Kidney (tissue), 14 donors: ENCODE measurements around the gene KRCC1. TPM values are rescaled to one million over a fixed set of nuclear protein-coding genes. Genes with fewer than 3 reads are reported as not detected.

Source experiments
- DNase-seq, 5 donors: peaks; one replicate each; pipeline ENCODE4 v3.0.0-alpha.2; 2013 to 2020
- FAIRE-seq: peaks from 2 replicates; lab custom pipeline; 2012; peaks lifted over from hg19 to GRCh38; lab: Jason Lieb, UNC
- H3K27ac ChIP-seq, 2 donors: one replicate each; pipeline ENCODE4 v1.7.0; 2013; ENCODE audit warnings: low read depth in 2 of 2, low read length in 2 of 2, inconsistent platforms in 1 of 2
- H3K27me3 ChIP-seq: one replicate; pipeline ENCODE4 v1.7.1; 2013; ENCODE audit warnings: low read length, inconsistent platforms; ENCODE audit not compliant: control insufficient read depth, insufficient read depth
- H3K36me3 ChIP-seq, 3 donors: one replicate each; pipeline versions ENCODE4 v1.7.0 to v1.7.1; 2013; ENCODE audit warnings: low read length in 3 of 3, control low read depth in 1 of 3, inconsistent platforms in 1 of 3; ENCODE audit not compliant: insufficient read depth in 3 of 3, control insufficient read depth in 2 of 3
- H3K4me1 ChIP-seq, 3 donors: one replicate each; pipeline versions ENCODE4 v1.7.0 to v1.7.1; 2013; ENCODE audit warnings: low read length in 3 of 3, inconsistent platforms in 1 of 3, low read depth in 1 of 3; ENCODE audit not compliant: control insufficient read depth in 2 of 3, insufficient read depth in 2 of 3
- H3K4me3 ChIP-seq, 3 donors: one replicate each; pipeline versions ENCODE4 v1.7.0 to v1.8.1; 2013; ENCODE audit warnings: low read length in 3 of 3, control low read depth in 1 of 3, inconsistent platforms in 1 of 3
- H3K9ac ChIP-seq, 3 donors: one replicate each; pipeline versions ENCODE4 v1.7.0 to v1.7.1; 2013; ENCODE audit warnings: low read length in 3 of 3, control low read depth in 1 of 3, inconsistent platforms in 1 of 3
- H3K9me3 ChIP-seq, 3 donors: one replicate each; pipeline versions ENCODE4 v1.7.0 to v1.7.1; 2013; ENCODE audit warnings: low read length in 3 of 3, control low read depth in 1 of 3, inconsistent platforms in 1 of 3; ENCODE audit not compliant: control insufficient read depth in 2 of 3, insufficient read depth in 1 of 3
- intact Hi-C: fragments of 100-400 bp; cut with DNase I; formaldehyde crosslinking; loops from one replicate; pipeline ENCODE4 v1.11.1; 2022
- polyA plus RNA-seq: library from polyadenylated mRNA; stranded (reverse); fragments of 350-450 nt; fragmentation: Illumina TruSeq; extraction: RNeasy Lipid Tissue Mini Kit (QIAGEN cat#74804); gene quantifications from one replicate; pipeline ENCODE4 v1.2.3, GENCODE V29; 2014; ENCODE audit warnings: low read depth, low replicate concordance; ENCODE audit not compliant: insufficient read depth
- total RNA-seq: library from RNA; stranded (reverse); fragmentation: NEBNext Ultra II Directional; extraction: Animal tissue kit (Norgen Biotek cat#: 25700); gene quantifications from one replicate; pipeline ENCODE4 v1.2.1, GENCODE V29; 2021
- TF ChIP-seq, protein P1 (sequence below): IDR thresholded peaks from 3 replicates; pipeline ENCODE4 v1.5.1; 2012; ENCODE audit warnings: mild to moderate bottlenecking, moderate library complexity, borderline replicate concordance; ENCODE audit not compliant: insufficient read depth; ENCODE audit errors: extremely low read depth
- donor health status: control.
- donor health status: control.
- donor health status: control.
- donor health status: control.
- donor health status: control.
- donor health status: DM: yes; HTN: yes; CAD: no.
- donor health status: Normal renal cell carcinoma (clear cell type).

The KRCC1 gene
- total and polyA plus RNA-seq, 2 donors from 2014 or later, result 23.6 to 26.3 TPM

DNA sequence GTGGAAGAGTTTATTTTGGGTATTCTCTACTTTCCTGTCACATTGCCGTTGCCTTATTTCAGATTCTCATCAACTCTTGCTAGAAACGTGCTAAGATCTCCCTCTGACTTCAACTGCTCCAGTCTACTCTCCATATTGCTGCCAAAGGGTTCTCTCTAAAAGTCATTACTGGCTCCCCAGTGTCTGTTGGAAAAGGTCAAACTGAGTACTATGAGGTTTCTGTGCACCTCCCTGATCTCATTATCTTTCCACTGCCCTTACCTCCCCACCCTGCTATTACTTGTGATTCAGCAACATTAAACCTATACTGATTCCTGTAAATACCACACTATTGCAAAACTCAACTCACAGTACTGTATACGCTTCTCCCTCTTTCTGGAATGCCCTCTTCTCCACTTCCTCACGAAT, 1.9 kb upstream of the KRCC1 start:
- no peak for FAIRE-seq
- TF ChIP-seq, protein P1, sequence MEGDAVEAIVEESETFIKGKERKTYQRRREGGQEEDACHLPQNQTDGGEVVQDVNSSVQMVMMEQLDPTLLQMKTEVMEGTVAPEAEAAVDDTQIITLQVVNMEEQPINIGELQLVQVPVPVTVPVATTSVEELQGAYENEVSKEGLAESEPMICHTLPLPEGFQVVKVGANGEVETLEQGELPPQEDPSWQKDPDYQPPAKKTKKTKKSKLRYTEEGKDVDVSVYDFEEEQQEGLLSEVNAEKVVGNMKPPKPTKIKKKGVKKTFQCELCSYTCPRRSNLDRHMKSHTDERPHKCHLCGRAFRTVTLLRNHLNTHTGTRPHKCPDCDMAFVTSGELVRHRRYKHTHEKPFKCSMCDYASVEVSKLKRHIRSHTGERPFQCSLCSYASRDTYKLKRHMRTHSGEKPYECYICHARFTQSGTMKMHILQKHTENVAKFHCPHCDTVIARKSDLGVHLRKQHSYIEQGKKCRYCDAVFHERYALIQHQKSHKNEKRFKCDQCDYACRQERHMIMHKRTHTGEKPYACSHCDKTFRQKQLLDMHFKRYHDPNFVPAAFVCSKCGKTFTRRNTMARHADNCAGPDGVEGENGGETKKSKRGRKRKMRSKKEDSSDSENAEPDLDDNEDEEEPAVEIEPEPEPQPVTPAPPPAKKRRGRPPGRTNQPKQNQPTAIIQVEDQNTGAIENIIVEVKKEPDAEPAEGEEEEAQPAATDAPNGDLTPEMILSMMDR, result no peak
- no peak overlapping the region for H3K4me3 ChIP-seq
- H3K27ac ChIP-seq, result no peak overlapping the region
- H3K9me3 ChIP-seq, result no peaks in the 10 kb centered on the region
- no peak for DNase-seq
- H3K4me1 ChIP-seq, result peaks cover 0 to 11% (median 8%) of the 10 kb centered on the region in 3 donors
- intact Hi-C loops, result no loop called here
- H3K36me3 ChIP-seq, result no peaks in the 10 kb centered on the region
- H3K9ac ChIP-seq, result no peak overlapping the region
- H3K27me3 ChIP-seq, result no peaks in the 10 kb centered on the region

DNA sequence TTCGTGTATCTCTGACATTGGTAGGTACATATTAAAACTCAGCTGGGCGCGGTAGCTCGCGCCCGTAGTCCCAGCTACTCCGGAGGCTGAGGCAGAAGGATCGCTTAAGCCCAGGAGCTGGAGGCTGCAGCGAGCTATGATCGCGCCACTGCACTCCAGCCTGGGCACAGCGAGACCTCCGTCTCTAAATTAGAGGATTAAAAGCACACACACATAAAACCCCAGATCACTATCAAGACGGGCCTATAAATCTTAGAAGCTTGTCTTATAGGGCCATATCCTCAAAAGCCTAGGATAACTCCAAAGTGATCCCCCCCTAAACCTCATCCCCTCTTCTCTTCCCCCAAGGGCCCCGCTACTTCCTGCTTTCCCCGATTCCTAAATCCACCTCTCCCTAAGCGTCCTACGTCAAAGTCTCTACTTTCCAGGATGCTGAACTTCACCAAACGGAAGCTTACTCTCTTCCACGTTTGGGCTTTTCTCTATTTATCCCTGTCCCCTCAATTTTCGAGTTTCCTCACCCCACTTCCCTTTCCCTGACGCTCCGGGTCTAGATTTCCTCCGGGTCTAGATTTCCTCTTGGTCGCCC, 707 bp downstream of the KRCC1 start:
- intact Hi-C loops, result no loop called here
- peak in 3 of 5 donors; percentile 15 to 69 (median 57) for DNase-seq
- no peak for FAIRE-seq
- Histone ChIP-seq H3K4me3 (peak overlapping the region; percentile 81 to 99 (median 94)), H3K27me3 (no peaks in the 10 kb centered on the region), H3K9ac (peak overlapping the region; percentile 75 to 95 (median 94)), H3K36me3 (no peaks in the 10 kb centered on the region), H3K4me1 (peaks cover 0 to 17% (median 11%) of the 10 kb centered on the region in 3 donors), H3K27ac (peak overlapping the region; percentile 93 to 95), H3K9me3 (no peaks in the 10 kb centered on the region)
- TF ChIP-seq, protein P1, result no peak

DNA sequence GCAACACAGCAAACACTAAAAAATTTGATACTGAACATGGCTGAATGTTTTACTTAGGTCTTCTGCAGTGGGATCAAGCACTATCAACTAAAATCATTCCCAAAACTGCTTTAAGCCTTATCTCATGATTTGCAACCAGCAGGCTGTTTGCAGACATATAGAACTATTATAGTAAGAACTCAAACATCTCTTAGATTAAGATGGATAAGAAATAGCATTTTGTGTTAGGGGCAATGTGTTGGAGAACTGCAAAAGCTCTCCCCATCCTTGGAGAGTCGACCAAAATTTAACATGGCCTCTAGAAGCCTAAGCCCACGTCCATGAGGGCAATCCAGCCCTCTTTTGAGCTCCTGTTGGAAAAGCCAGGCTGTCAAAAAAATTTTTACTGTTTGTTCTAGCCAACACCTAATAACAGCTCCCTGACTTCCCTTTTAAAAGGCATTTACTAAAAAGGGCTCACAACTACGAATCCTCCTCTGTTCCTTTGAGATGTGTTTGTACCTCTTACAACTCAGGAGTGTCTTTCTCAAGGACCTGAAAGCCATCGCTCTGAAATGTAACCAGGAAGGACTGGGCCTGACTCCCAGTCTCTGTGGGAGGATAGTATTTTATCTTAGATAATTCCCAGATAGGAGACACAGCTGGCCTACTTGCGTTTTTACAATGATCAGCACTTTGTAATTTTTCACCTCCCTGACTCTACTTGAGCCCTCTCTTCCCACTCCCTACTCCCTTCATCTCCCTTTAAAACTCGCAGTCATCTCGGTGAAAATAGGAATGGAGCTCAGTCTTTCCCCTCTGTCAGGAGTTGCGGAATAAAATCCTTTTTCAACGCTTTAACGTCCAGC, 1.4 kb downstream of the KRCC1 start:
- Histone ChIP-seq H3K4me1 (peaks cover 0 to 17% (median 11%) of the 10 kb centered on the region in 3 donors), H3K27ac (peak overlapping the region; percentile 93 to 95), H3K9me3 (no peaks in the 10 kb centered on the region), H3K36me3 (no peaks in the 10 kb centered on the region), H3K9ac (peak overlapping the region in 2 of 3 donors; percentile 94 to 95), H3K4me3 (peak overlapping the region; percentile 81 to 99 (median 94)), H3K27me3 (no peaks in the 10 kb centered on the region)
- DNase-seq (peak in 2 of 5 donors; percentile 3 to 7), FAIRE-seq (no peak)
- intact Hi-C loops, result no loop called here
- TF ChIP-seq, protein P1, result no peak
